ENCODE results near the gene CXCL9.
"Not testable (repeated sequence)": the region's sequence is repeated elsewhere in the genome, so short reads cannot be mapped to it uniquely, and the experiment has no call there.

The CXCL9 gene

DNA sequence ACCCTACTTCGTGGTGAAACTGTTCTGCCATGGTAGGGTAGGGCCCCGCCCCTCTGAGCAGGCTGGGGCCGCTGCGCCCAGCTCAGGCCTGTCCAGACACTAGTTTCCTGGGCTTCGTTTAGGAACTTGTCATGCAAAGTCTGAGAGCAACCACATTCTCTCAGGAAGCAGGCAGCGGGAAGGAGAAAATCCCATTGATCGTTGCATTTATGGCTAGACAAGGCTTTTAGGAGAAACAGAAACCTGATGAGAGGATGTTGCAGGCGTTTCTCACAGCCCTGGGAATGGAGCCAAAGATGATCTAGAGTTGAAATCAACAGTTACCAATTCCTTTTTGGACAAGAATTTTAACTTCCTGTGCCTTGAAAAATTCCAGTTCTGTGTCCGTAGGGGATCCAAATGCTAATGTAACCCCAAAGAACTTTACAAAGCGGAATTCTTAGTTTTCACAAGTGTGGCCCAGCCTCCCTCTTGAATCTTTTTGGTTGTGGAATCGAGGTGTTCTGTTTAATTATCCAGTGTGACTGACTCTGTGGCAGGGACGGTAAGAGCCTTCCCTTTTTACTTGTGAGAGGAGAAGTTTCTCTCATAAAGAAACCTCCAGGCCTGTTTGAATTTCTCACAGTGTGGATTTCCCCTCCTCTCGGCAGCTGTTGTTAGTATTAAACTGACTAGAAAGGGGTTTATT is 4.5 kb upstream of the CXCL9 start:
- no peak for DNase-seq

DNA sequence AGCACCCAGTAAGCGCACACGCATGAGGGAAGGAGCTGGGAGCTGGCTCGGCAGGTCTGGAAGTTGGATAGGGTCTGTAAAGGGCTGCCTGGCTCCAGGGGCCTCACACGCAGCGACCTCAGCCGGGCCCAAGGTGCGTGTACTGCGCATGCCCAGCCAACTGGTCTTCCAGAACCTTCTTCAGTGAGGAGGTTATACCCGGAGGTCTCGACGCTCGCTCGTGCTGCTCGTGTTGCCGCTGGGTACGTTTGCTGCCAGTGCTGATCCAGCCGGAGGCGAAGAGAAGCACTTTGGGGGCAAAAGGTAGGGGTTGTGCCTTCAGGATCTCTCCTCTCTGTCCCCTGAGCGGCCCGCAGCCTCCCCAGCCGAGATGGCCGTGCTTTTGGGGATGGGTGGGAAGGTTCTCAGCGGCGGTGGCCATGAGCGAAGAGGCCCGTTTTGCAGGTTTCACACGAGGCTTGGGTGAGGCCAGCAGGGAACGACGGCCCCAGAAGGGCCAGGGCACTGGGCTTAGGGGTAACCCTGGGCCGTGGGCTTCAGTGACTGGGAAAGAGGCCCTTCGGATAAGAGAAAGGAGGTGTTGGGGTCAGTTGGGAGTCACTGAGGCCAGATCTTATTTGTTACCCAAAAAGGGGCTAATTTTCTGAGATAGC is 3.8 kb upstream of the CXCL9 start:
- DNase-seq = no peak

DNA sequence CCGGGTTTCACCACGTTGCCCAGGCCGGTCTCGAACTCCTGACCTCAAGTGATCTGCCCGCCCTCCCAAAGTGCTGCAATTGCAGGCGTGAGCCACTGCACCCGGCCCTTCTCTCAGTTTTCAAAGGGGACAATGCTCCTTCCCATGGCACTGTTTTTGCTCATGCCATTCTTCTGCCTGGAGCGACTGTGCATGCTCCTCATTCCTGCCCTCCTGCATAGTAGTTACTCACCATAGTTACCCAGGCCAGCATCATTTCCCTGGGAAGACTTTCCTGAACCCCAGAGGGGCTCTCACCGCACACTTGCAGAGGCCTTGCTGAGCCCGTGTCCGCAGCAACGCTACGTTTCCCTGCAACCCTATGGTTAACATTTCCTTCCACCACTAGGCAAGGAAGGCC is 3.3 kb upstream of the CXCL9 start:
- DNase-seq = no peak

DNA sequence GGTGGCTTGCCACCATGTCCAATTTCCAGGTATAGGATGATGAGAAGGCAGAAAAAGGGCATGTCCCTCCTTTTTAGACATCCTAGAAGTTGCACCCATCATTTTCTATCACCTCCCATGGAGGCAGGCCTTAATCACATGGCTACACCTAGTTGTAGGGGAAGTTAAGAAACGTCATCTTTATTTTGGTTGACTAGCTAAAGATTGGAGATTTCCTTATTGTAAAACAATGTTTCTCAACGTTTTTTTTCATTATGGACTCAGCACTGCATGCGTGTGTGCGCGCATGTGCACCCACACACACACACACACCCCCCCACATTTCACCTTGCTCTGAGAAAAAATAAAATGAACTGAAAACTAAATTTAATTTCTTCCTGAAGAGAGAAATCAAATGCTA is 2.0 kb upstream of the CXCL9 start:
- DNase-seq = no peak

DNA sequence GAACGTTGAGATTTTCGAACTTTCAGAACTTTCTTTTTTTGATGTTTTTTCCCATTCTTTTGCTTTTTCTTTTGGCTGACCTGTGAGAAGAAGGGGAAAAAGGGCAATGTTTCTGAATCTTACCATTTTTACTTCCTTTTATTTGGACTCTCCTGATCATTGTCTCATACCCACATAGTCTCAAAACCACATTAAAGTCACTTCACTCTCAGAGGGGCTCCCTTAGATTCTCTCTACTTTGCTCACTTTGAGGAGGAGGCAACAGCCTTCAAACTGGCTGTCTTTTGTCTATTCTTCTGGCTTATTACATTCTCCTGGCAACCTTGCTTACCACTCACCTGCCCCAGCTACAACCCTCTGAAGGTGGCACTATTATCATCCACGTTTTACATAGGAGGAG is 3.7 kb downstream of the CXCL9 start:
- no peak for DNase-seq

DNA sequence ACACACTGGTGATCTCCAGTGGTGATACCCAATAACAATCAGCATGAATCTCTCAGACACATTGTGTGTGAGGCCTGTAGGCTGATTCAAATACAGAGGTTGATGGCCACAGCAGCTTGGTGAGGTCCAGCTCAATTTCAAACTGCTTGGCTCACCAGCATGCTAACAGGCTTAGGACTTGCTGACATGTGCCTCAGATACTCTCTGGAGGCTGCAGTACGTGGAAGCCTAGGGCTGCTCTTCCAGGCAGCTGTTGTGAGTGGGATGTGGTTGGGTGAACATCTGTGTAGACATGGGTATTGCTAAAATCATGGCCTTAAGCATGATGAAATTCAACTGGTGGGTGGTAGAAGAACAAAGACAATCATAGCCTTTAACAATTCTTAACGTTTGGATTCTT is 4.3 kb downstream of the CXCL9 start:
- no peak for DNase-seq

DNA sequence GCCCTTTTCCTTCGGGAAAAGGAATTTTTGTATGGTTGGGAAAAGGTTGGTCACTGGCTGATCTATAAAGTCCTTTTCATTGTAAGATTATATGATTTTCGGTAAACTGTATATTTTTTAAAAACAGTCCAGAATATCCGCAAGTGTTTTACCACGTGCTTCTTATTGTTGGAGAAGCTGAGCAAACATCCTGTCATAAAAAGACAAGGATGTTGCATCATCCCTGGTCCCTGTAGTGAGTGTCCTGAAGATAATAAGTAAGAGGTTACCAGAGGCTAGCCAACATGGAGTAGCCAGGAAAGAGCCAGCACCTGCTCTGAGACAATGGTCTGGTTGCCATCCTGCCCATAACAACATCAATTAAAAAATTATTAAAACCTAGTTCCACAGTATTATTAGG is 5.1 kb downstream of the CXCL9 start:
- DNase-seq = no peak

DNA sequence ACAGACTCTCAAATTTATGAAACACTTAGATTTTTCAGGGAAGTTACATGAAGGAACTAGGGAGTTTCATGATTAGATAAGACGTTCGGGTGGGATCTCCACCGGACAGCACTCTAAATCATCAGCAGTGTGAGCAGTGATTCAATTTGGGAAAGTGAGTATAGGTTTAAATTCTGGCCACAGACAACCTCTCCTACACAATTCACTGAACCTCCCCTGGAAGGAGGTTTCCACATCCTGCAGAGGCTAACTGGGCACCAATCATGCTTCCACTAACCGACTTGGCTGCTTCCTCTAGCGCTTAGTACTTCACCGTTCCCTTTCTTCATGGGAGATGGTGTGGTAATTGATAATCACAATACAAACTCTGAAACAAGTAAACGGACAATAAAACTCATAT is 5.6 kb downstream of the CXCL9 start:
- DNase-seq = no peak

DNA sequence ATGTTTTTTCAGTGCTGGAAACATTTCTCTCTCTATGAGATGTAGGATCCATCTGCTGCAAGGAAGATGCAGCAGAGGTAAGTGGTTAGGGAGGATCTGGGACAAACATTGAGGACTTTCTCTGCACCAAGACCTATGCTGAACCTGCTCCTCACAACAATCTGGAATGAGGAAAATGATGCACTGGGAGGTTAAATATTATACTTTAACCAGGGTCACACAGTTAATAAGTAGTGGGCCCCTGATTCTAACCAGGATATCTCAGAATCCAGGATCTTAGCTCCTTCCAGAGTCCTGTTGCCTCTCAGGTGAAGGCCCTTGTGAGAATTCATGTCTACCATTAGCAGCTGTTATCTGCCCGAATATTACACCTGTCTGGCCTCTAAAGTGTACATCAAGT is 7.0 kb downstream of the CXCL9 start:
- DNase-seq = no peak

DNA sequence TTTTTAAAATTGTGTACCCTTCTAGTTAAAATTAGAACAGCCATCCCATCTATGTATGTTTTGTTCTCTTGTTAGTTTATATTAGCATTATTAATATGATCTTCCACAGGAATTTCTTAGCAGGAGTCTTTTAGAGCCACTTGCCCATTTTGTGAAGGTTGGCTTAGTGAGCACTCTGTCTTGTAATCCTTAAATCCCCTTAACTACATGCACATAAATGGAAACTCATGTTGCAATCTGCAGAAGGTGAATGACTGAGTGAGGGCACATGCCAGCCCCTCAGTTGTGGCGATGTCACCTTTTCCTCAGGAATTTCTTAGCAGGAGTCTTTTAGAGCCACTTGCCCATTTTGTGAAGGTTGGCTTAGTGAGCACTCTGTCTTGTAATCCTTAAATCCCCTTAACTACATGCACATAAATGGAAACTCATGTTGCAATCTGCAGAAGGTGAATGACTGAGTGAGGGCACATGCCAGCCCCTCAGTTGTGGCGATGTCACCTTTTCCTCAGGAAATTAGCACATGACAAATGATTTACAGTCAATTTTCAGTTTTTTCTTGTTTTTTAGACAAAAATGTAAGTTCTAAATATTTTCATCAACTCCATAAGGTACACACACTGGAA is 8.7 kb downstream of the CXCL9 start:
- DNase-seq = not testable (repeated sequence)

DNA sequence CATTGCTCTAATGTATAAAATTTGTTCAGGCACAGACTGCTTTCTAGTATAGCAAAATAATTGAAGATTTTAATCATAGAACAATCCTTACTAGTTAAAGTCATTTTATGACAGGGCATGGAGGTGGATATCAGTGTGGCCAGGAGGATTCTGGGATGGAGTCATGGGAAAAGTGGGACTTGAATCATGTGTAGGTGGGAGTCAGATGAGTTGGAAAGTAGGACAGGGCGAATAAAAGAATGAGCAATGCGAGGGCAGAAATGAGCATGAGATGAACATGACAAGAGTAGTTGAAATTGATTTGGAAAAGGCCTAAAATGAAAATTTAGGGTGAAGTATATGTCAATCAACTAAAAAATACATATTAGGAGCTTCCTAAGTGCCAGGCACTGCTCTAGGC is 9.4 kb downstream of the CXCL9 start:
- no peak for DNase-seq

DNA sequence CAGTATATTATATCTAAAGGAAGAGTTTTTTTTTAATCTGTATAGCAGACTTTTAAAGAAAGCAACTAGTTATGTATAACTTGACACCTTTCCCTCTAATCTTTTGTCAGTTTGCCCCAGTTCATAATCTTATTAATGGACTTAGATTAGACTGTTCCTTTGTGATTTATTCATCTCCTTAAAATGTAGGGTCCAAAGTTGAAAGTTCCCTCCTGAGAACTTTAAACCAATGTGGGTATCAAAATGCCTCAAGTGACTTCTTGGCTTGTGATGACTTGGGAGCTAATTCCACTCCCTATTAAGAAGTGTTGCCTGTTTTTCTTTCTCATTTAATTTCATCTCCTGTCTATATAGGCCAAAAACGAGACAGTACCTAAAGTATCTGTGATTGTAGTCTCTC is 10.2 kb downstream of the CXCL9 start:
- no peak for DNase-seq

DNA sequence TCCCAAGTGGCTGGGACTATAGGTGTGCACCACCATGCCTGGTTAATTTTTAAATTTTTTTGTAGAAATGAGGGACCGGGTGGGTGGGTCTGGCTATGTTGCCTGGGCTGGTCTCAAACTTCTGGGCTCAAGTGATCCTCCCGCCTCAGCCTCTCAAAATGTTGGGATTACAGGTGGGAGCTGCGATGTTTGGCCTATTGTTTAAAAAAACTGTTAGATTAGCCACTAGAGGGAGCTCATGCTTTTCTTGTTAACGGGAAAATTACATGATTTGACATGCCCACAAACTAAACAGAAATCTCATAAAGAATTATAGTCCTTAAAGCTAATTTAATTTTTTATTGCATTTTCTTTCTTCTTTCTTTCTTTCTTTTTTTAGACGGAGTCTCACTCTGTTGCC is 11.6 kb downstream of the CXCL9 start:
- DNase-seq = no peak

DNA sequence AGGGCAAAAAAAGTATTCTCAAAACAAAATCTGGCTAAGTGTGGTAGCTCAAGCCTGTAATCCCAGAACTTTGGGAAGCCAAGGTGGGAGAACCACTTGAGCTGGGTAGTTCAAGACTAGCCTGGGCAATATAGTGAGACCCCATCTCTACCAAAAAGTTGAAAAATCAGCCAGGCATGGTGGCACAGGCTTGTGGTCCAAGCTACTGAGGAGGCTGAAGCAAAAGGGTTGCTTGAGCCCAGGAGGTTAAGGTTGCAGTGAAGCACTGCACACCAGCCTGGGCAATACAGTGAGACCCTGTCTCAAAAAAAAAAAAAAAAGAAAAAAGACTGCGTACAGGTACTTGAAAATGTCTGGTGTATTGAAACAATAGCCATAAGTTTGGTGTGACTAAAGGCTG is 14.8 kb downstream of the CXCL9 start:
- DNase-seq = no peak

DNA sequence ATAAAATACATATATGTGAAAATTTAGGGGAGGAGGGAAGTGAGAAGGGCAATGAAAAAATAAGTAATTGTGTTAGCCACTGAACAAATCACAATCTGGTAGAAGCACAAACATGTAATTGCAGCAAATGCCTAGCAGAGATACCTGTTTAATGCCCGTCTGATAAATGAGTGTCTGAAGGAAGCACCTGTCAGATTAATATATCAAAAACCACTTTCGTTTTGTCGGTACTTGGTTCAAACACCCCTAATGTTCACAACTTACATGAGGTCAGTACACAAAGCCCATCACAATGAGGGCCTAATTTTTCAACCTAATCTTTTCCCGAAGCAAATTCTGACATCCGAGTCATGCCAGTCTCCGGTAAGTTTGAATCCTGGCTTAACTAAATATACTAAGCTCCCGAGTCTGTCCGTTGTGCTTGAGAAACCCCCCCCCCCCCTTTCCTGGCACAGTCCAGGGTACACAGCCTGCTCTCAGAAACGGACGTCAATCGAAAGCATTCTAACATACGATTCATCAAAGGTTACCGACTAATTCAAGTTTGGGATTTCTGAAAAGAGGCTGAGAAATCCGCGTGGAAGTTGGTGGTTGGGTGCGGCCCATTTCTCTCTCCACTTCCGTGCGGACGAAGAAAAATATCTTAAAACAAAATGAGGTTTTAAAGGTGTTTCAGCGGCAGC is 17.3 kb downstream of the CXCL9 start:
- no peak for DNase-seq

DNA sequence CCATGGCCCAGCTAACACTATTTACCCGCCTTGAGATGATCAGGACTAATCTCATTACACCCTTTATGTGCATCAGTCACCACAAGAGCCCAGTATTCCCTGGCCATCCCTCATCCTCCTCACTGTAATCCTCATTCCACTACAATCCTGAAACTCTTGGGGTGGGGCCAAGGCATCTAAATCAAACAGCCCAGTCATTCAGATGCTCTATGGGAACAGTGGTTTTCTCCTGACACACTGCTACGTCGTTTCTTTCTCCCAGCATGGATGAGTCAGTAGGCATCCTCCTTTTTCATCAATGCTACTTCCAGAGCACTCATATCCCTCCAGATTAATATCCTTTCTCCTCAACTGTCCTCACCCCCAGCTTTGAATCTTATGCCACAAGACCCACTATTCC is 22.2 kb downstream of the CXCL9 start:
- DNase-seq = peak; percentile 16

DNA sequence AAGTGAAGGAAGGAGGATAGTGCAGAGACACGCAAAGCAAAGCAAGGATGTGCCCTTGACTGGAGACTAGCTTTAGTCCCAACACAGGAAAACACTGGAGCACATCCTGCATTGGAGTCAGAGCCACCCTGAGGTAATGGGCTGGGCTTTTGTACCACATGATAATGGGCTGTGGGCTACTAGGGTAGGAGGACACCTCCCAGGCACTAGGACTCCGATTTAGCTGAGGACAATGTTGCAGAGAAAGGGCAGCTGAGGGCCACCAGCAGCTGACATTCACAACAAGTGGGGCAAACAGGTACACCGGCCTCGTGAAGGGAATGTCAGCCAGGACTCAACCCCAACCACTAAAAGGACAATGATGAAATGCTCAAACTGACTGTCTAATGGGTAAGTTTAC is 26.7 kb downstream of the CXCL9 start:
- DNase-seq = no peak

DNA sequence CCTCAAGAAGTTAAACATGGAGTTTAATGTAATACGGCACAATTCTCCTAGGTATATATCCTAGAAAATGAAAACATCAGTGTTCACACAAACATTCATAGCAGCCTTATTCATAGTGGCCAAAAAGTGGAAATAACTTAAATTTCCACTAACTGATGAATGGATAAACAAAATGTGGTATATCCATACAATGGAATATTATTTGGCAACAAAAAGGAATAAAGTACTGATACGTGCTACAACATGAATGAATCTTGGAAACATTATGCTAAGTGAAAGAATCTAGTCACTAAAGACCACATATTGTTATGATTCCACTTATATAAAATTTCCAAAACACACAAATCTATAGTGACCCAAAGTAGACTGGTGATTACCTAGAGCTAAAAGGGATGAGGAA is 31.1 kb downstream of the CXCL9 start:
- no peak for DNase-seq

DNA sequence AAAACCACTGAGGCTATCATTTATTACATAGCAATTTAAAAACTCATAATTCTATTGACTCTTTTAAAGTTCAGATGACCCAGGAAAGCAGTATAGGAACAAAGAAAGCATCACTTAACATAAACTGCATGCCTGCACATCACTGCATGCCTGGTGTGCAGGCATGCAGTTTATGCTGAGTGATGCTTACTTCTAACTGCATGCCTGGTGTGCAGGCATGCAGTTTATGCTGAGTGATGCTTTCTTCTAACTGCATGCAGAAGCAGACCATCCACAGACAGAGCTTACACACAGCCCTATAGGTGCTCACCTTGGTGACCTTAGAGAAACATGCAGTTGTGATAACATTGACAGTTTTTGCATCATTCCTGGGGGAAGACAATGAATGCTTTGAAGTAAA is 33.5 kb downstream of the CXCL9 start:
- no peak for DNase-seq

DNA sequence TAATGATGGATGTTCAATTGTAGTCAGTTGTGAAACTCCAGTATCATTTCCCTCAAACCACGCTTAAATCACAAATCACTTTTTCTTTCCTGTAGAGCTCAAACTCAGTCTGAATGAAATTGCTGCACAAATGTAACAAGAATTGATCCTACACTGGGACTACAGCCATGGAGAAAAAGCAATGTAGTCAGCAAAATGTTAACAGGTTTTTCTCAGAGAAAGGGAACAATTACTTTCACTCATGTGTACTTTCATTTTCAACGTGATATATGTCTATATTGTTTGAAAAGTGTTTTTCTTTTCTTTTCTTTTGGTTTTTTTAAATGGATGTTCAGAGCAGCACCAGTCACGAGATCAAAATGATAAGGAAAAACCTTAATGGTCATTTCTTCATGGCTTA is 39.2 kb downstream of the CXCL9 start:
- DNase-seq = no peak

DNA sequence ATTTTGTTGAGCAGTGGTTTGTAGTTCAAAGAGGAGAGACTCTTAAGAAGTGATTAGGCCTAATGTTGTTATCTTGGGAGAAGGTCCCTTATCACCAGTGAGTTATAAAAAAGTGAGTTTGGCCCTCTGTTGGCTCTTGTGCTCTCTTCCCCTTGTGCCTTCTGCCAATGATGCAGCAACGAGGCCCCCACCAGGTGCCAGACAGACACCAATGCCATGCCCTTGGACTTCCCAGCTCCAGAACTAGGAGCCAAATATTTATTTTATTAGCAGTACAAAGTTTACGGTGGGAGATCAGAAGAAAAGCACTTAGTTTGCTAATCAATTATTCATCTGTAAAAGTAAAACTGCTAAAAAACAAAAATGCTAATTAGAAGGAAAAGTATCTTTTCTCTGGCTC is 43.8 kb downstream of the CXCL9 start:
- no peak for DNase-seq

DNA sequence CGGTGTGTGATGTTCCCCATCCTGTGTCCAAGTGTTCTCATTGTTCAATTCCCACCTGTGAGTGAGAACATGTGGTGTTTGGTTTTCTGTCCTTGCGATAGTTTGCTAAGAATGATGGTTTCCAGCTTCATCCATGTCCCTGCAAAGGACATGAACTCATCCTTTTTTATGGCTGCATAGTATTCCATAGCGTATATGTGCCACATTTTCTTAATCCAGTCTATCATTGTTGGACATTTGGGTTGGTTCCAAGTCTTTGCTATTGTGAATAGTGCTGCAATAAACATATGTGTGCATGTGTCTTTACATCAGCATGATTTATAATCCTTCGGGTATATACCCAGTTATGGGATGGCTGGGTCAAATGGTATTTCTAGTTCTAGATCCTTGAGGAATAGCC is 45.2 kb downstream of the CXCL9 start:
- DNase-seq = not testable (repeated sequence)

DNA sequence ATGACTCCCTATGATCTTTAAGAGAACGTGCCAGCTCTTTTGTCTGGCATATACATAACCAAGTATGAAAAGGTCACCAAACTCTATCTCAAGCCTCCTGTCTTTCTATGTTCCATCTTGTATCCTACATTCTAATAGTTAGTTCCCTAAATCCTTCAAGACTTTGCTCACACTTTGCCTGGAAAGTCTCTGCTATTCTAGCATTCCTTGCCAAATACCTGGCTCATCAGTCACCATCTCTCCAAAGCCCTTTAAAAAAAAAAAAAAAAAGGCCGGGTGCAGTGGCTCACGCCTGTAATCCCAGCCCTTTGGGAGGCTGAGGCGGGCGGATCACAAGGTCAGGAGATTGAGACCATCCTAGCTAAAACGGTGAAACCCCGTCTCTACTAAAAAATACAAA is 48.8 kb downstream of the CXCL9 start:
- DNase-seq = not testable (repeated sequence)

DNA sequence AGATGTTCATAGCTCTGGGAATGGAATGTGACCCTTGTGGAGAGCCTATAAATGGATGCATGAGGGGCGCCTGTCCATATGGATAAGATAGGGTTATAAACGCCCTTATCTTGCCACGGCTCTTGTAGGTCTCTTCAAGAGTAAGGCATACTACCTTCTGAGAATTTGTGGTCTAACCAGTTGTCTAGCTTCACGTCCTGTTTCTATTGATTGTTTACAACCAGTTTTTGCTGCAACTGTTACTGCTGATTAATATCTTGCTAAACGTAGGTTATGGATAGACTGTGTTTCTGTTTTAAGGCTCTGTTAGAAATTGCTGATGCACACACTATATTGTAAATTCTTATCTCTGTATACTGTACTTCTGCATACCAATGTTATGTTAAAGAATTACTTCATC is 52.5 kb downstream of the CXCL9 start:
- DNase-seq = not testable (repeated sequence)
